ENCODE data around the gene GABRP. TPM values are rescaled to one million over a fixed set of nuclear protein-coding genes. Genes with fewer than 3 reads are reported as not detected.

GABRP gene
- total RNA-seq, 4 donors from 2014 or later, result 0.69 to 0.74 TPM; not detected in 2

DNA sequence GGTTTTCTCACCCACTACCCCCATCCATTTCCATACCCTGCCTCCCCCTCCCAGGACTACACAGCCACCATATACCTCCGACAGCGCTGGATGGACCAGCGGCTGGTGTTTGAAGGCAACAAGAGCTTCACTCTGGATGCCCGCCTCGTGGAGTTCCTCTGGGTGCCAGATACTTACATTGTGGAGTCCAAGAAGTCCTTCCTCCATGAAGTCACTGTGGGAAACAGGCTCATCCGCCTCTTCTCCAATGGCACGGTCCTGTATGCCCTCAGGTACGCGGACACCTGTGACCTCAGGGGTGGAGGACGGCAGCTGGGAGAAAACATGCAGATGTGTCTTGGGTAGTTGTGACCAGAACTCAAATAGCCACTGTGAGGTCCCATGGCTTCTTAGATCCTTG lies 11.6 kb downstream of the GABRP start:
- ATAC-seq (ENCODE audit: low FRiP score) (no peak), DNase-seq (ENCODE audit: low spot score) (no peak)
- TF ChIP-seq, protein P1, sequence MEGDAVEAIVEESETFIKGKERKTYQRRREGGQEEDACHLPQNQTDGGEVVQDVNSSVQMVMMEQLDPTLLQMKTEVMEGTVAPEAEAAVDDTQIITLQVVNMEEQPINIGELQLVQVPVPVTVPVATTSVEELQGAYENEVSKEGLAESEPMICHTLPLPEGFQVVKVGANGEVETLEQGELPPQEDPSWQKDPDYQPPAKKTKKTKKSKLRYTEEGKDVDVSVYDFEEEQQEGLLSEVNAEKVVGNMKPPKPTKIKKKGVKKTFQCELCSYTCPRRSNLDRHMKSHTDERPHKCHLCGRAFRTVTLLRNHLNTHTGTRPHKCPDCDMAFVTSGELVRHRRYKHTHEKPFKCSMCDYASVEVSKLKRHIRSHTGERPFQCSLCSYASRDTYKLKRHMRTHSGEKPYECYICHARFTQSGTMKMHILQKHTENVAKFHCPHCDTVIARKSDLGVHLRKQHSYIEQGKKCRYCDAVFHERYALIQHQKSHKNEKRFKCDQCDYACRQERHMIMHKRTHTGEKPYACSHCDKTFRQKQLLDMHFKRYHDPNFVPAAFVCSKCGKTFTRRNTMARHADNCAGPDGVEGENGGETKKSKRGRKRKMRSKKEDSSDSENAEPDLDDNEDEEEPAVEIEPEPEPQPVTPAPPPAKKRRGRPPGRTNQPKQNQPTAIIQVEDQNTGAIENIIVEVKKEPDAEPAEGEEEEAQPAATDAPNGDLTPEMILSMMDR (IDR thresholded peaks at IDR 0.05), result no peak

DNA sequence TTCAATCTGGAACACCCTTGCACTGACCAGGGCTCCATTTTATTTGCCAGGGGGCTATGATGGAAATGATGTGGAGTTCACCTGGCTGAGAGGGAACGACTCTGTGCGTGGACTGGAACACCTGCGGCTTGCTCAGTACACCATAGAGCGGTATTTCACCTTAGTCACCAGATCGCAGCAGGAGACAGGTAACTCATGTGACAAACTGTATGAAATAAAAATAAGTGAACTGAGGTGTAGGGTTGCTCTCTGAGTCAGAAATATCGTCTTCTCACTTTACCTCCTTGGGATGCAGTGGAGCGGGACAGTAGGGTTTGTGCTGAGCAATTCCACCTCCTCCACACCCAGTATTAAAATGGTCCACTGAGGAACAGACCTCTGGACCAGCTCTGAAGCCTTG lies 22.1 kb downstream of the GABRP start:
- TF ChIP-seq, protein P1 (IDR thresholded peaks at IDR 0.05), result no peak
- ATAC-seq (ENCODE audit: low FRiP score) (no peak), DNase-seq (ENCODE audit: low spot score) (no peak)

DNA sequence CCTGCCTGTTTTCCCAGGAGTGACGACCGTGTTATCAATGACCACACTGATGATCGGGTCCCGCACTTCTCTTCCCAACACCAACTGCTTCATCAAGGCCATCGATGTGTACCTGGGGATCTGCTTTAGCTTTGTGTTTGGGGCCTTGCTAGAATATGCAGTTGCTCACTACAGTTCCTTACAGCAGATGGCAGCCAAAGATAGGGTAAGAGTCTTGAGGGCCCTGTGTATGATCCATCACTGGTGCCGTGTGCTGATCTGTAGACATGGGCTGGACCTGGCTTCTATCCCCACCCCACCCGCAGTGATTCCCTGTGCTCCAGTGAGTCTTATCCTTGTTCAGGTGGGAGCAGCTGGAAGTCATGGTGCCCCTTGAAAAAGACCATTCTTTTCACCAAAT lies 26.0 kb downstream of the GABRP start:
- DNase-seq (ENCODE audit: low spot score) (no peak), ATAC-seq (ENCODE audit: low FRiP score) (no peak)
- TF ChIP-seq, protein P1 (IDR thresholded peaks at IDR 0.05), result no peak

DNA sequence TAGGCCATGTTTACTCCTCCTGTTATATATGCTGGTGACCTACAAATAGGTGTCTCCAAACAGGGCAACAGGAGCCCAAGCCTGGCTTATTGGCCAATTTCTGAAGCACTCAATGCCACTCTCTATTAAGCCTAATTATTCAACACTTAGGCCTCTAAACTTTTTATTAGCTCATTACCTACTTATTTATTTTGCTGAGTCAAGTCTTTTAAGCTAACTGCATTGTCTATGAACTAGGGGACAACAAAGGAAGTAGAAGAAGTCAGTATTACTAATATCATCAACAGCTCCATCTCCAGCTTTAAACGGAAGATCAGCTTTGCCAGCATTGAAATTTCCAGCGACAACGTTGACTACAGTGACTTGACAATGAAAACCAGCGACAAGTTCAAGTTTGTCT lies 28.2 kb downstream of the GABRP start:
- no peak for ATAC-seq (ENCODE audit: low FRiP score)
- DNase-seq (ENCODE audit: low spot score), result no peak
- TF ChIP-seq, protein P1 (IDR thresholded peaks at IDR 0.05), result no peak

DNA sequence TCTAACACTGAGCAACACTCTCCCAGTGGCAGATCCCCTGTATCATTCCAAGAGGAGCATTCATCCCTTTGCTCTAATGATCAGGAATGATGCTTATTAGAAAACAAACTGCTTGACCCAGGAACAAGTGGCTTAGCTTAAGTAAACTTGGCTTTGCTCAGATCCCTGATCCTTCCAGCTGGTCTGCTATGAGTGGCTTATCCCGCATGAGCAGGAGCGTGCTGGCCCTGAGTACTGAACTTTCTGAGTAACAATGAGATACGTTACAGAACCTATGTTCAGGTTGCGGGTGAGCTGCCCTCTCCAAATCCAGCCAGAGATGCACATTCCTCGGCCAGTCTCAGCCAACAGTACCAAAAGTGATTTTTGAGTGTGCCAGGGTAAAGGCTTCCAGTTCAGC lies 29.7 kb downstream of the GABRP start:
- TF ChIP-seq, protein P1 (IDR thresholded peaks at IDR 0.05), result no peak
- ATAC-seq (ENCODE audit: low FRiP score), result no peak
- DNase-seq (ENCODE audit: low spot score), result no peak

DNA sequence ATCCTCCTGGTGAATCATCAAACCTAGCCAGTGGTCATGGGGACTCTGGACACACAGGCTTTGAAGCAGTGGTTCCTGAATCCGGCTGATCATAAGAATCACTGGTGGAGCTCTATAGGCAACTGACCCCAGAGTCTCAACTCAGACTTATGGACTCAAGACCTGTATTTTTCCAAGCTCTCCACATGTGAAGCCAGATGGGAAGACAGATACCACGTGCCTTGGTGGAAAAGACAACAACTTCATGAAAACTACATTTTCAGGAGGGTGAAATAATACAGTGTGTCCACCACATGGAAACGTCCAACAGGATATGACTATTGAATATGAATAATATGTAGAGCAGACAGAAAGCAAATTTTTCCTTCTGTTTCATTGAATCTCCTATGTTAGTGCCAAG lies 33.7 kb downstream of the GABRP start:
- no peak for DNase-seq (ENCODE audit: low spot score)
- TF ChIP-seq, protein P1 (IDR thresholded peaks at IDR 0.05), result no peak
- ATAC-seq (ENCODE audit: low FRiP score), result no peak

DNA sequence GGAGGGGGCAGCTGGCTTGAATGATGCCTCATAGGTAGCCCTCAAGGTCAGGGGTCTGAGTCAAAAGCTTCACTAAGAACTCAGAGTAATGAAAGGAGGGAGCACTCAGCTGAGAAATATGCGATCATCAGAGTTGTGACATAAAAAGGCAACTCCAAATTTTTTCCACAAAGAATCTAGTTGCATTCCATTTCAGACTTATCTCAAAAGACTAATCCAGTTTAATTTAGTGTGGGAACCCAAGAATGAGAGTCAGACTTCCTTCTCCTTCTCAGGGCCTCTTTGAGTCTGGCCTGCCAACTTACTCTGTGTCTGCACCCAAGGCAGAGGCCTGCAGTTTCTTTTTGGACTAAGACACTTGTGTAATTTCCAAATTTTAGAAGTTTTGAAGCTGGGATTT lies 34.7 kb downstream of the GABRP start:
- DNase-seq (ENCODE audit: low spot score) (no peak), ATAC-seq (ENCODE audit: low FRiP score) (no peak)
- TF ChIP-seq, protein P1 (IDR thresholded peaks at IDR 0.05), result no peak

All from omental fat pad (tissue), 4 donors.